Suprapubic skin (tissue), 3 donors: ENCODE data around the gene GLUD1.

Source experiments
- CTCF ChIP-seq, 2 donors: fragments of 200-600 bp in 1 of 2; fragments of 450-650 bp in 1 of 2; sonication (generic) in 1 of 2; IDR thresholded peaks; one replicate each; pipeline ENCODE4 v1.5.1; 2016 to 2019; ENCODE audit warnings: antibody characterized with exemption in 2 of 2, mild to moderate bottlenecking in 1 of 2, moderate library complexity in 1 of 2
- POLR2A ChIP-seq, 2 donors: fragments of 450-650 bp; IDR thresholded peaks; one replicate each; pipeline ENCODE4 v1.6.1; 2017; ENCODE audit warnings: antibody characterized with exemption in 2 of 2, mild to moderate bottlenecking in 2 of 2, moderate library complexity in 2 of 2

GRCh38 chr10:87000491-87000890 lies 94.2 kb downstream of the GLUD1 start:
- TF ChIP-seq CTCF (IDR thresholded peaks at IDR 0.05) (no peak), POLR2A (IDR thresholded peaks at IDR 0.05) (no peak)
